Astrocyte (in vitro differentiated cells and primary cell): Measurements from ENCODE around the gene GJD4.

Experiments
- EZH2 ChIP-seq: IDR thresholded peaks from 2 replicates; pipeline ENCODE4 v1.6.1; 2012; ENCODE audit warnings: mild to moderate bottlenecking, low read length, inconsistent platforms; ENCODE audit not compliant: insufficient read depth
- TF ChIP-seq, protein P1 (sequence below): IDR thresholded peaks from 2 replicates; pipeline ENCODE4 v1.5.1; 2011; ENCODE audit warnings: low read depth, mild to moderate bottlenecking, inconsistent platforms, low read length, moderate library complexity; ENCODE audit not compliant: insufficient read depth

GRCh38 chr10:35657621-35658020 is 52.5 kb downstream of the GJD4 start:
- TF ChIP-seq, protein P1, sequence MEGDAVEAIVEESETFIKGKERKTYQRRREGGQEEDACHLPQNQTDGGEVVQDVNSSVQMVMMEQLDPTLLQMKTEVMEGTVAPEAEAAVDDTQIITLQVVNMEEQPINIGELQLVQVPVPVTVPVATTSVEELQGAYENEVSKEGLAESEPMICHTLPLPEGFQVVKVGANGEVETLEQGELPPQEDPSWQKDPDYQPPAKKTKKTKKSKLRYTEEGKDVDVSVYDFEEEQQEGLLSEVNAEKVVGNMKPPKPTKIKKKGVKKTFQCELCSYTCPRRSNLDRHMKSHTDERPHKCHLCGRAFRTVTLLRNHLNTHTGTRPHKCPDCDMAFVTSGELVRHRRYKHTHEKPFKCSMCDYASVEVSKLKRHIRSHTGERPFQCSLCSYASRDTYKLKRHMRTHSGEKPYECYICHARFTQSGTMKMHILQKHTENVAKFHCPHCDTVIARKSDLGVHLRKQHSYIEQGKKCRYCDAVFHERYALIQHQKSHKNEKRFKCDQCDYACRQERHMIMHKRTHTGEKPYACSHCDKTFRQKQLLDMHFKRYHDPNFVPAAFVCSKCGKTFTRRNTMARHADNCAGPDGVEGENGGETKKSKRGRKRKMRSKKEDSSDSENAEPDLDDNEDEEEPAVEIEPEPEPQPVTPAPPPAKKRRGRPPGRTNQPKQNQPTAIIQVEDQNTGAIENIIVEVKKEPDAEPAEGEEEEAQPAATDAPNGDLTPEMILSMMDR, result no peak
- no peak for TF ChIP-seq EZH2
